Caki2 (cell line): Measurements from ENCODE around the gene EPB41L1. TPM values are rescaled to one million over a fixed set of nuclear protein-coding genes. Genes with fewer than 3 reads are reported as not detected.

Experiments
- DNase-seq: peaks from one replicate; pipeline ENCODE4 v3.0.0-alpha.2; 2015; ENCODE audit warnings: low read depth
- in situ Hi-C: cut with HindIII; loops from 2 replicates; pipeline ENCODE4 v1.10.0; 2016; ENCODE audit warnings: low sequenced_read_pairs, low pct_unique_long_range_greater_than_20kb, mixed read lengths
- total RNA-seq: library from RNA; depleted of rRNA; stranded (reverse); fragments of >200 nt; shearing (Covaris generic); gene quantifications from 2 replicates; pipeline ENCODE4 v1.2.3, GENCODE V29; 2014; ENCODE audit warnings: low replicate concordance; rRNA removed

EPB41L1 gene
- total RNA-seq, 1 experiment from 2014 or later = 54.4 TPM

DNA sequence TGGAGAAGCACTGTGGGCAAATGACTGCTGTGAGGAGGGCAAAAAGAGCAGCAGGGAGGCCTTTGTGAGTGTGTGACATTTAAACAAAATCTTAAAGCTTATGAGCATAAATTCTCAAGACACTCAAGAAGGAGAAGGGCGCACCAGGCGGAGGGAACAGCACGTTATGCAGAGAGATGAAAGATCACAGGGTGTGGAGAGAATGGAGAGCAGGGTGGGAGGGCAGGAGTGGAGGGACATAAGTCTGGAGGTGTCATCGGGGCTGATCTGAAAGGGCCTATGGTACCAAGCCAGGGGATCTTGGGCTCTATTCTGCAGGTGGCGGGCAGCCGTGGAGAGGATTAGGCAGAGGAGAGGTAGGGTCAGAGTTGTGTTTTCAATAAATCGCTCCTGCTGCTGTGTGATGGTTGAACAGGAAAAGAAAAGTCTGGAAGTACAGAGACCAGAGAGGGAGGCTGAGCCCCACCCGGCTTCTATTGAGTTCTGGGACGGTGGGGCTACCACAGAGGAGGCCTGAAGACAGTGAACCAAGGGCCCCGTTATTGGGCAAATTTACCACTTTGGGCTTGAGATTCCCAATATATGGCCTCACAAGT lies 127.3 kb downstream of the EPB41L1 start:
- DNase-seq = no peak
- in situ Hi-C loops = no loop called here

Other genes starting within 250 kb of the EPB41L1 start
- gene SCAND1, start 200.2 kb upstream of the EPB41L1 start, total RNA-seq = 172 and 204 TPM in 2 replicates
- 2.4 and 6.8 TPM in 2 replicates for gene CNBD2, start 186.2 kb upstream of the EPB41L1 start, total RNA-seq
- gene AAR2, start 81.7 kb downstream of the EPB41L1 start, total RNA-seq = 40.3 and 45.1 TPM in 2 replicates
- gene DLGAP4, start 151.6 kb downstream of the EPB41L1 start, total RNA-seq = 6.9 and 9.0 TPM in 2 replicates